SIG-M5 treated with dmso at 0.1 percent for 504 hours (cell line): ENCODE results near the gene ABHD16A.

Experiments
- DNase-seq: peaks from one replicate; lab custom pipeline; 2025; ENCODE audit not compliant: unreplicated experiment; lab: John Stamatoyannopoulos, UW

Gene ABHD16A

DNA sequence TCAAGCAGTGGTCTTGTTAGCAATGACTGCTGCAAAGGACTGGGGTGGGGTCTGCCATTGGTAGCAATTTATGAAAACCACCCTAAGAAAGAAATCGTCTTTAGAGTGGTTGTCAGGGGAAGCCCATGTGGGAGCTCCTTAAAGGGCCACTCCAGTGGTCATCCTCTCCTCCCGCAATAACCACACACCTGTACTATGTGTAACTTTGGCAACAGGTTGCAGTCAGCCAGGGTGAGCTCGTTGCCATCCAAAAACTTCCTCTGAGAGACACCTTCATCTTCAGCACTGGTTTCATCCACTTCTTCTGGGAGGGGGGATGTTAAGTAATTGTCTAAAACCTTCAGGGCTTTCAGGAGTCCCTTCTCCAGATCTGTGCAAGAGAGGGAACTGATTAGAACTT, 28.9 kb upstream of the ABHD16A start:
- no peak for DNase-seq

DNA sequence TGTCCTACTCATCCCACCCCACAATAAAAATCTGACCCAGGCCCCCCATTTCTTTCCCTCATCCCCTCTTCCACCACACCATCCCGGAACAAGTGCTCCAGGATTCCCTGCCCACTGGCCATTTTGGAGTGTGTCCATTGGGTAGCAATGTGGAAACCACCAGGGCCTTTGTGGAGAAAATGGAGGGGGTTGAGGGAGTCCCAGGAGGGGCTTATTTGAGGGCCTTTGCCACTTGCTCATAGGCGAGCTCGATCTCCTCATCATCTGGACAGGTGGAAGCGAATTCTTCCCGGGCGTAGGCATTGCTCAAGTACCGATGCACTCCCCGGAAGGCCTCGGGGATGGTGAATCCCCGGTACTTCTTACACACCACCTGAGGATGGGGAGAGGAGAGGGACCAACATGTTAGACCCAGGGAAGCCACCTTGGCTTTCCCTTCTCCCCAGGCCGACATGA, 27.5 kb upstream of the ABHD16A start:
- DNase-seq: no peak

DNA sequence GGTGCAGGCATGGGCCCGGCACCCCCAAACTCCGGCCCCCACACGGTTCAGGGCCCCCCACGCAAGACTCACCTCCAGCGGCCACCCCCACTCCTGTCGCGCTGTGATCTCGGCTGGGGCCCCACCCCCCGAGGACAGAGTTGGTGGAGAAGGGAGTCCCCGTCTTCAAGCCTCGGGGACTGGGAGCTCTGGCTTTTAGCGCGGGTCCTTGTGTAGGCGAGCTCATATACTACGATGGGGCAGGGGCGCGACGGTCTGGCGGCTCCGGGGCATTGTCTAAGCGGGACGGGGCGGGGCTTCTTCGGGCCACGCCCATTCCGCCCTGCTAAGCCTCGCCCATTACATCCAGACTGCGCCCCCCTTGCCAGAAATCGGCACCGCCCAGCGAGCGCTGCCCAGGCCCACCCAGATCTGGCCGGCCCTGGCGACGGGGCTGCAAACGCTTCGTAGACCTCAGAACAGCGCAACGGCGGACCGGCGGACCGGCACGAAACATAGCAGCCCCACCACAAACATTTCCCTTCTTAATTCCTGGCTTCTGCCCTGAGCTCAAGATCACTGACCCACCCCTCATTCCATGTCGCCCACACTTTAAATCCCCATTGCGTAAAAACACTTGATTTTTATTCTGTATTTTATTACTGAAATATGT, 27.0 kb upstream of the ABHD16A start:
- no peak for DNase-seq

DNA sequence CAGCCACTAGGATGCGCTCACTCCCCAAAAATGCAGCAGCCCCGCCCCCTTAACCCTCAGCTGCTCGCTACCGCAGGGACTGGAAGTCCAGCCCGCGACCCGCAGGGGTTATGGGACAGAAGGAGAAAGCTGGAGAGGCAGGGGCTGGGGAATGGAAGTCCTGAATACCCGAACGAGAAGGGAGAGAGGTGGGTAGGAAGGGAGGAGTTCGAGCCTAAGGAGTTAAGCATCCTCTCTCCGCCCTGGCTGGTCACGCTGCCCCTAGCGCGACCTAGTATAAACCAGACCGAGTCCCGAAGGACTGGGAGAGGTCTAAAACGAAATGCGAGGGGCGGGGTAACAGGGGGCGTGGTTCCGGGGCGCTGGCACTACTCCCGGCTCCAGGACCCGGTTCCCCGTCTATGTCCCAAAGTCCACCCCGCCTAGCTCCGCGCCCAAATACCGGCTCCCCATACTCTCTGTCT, 26.4 kb upstream of the ABHD16A start:
- peak; percentile 38 for DNase-seq

DNA sequence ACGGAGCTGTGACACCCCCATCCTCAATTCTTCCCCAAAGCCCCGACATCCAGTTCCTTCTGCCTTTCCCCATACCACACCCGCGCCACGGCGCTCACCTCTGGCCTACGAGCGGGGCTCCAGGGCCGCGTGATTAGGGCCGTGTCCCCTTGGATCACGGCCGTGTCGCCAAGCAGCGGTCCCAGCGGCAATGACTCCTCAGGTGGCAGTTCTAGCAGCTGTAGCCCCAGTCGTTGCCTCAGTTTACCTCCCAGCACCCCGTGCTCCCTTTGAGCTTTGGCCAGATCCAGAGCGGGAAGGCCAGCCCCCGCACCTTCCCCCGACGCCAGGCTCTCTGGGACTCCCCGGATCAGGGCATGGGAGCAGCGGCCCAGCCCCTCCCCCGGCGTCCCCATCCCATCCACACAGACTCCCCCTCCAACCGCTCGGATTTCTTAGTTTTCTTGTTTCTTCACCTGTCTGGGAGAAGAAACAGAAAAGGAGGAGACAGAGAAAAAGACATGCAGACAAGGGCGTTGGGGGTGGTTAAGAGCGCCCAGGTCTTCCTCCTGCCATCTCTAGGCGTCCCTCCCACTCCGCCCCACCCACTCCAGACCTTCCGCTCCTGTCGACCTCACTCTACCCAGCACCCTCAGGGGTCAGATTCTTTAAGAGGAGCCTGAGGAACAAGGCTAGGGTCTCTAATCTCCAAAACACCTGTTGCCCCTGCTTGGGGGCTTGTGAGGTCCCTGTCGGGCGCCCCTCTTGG, 25.8 kb upstream of the ABHD16A start, which contains the start of gene DDAH2:
TSS of gene DDAH2 (minus strand) at position 533 of the 748 bp plus-strand sequence. CDS start at position 395, 138 bp downstream.
- no peak for DNase-seq

DNA sequence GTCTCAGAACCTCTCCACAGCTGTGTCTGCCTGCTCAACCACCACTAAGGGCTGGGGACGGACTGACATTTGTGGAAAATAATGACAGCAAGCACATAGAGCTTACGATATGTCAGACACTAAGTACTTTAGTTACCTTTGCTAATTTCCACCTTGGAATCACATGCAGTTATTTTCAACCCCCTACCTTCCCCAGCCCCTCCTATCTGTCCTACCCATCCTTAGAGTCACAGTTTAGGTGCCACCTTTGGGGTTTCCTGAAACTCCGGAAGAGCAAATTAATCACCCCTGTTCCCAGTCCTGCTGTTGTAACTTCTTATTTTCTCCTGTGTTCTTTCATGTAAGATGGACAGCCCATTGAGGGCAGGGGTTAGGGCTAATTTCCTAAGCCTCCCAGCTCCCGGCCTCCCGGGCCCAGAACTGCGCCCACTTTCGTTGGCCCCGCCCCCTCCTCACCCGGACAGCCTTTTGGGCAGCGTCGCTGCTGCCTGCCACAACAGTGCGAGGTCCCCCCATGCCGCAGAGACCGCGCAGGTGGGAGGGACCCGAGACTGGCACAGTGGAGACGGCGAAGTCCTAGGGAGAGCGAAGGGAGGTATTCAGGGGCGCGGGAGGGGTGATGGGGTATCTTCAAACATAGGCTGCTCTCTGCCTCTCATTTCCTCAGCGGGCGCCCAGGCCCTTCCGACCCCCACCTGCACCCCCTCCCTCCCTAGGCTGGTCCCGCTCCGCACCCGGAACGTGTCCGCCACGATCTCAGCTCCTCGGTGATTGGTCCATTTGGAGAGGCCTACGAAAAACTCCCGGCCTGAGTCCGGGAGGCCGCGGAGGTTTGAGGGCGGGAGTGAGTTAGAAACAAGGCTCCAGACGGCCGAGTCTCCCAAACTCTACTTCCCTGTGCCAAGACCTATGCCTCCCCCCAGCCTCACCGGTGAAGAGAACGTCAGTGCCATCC, 24.9 kb upstream of the ABHD16A start:
- DNase-seq: no peak

DNA sequence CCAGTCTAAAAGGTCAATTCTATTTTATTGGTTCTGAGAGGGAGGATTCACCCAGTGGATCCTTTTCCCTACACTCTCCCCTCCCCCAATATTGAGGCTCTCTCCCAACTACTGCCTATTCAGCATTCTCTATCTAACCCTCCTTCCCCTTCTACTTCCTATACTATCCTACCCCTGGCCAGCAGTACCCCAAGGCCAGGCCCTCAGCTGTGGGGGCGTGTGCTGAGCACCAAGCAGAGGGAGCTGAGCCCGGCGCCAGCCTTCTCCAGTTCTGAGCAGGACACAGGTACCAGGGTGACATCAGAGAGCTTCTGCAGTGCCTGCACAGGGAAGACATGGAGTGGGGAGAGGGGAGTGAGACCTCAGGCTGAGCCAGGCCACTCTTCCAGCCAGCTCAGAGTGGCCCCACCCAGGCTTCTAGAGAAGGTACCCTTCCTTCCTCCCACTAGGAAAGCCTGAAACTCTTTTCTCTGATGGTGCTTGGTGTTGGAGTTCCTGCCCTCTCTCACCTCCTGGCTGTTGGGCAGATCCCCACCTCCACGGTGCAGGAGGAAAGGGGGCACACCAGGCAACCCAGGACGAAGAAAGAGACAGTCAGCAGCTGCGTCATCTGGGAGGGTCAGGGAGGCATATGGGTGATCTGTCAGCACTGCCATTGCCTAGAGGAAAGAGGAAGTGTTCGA, 24.1 kb upstream of the ABHD16A start:
- peak; percentile 84 for DNase-seq

DNA sequence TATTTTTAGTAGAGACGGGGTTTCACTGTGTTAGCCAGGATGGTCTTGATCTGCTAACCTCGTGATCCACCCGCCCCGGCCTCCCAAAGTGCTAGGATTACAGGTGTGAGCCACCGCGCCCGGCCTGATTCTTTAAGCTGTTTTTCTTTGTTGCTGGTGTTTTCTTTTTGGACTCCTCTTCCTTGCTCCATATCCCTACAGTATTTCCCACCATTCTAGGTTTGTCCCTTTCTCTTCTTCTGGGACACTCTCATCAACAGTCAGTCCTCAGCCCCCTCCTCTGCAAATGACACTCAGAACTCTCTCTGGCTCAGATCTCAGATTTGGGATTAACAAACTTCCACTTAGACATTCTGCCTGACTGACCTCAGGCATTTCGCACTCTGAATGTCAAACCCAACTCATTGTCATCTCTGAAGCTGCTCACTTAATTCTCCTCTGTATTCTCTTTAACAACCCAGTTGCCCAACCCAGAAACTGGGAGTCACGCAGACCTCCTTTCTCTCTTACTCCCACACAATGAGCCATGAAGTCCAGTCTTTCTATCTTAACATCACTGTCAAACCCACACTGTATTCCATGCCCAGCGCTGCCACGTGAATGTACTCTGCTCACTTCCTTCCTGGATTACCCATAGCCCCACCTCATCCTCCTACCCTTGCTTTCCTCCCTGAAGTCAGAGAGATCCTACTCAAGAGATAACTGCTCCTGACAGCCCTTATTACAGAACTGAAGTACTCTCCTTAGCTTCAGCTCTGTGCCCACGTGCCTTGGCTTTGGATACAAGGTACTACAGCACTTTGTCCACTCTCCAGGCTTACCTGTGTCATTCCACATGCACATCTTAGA, 22.6 kb upstream of the ABHD16A start:
- no peak for DNase-seq

DNA sequence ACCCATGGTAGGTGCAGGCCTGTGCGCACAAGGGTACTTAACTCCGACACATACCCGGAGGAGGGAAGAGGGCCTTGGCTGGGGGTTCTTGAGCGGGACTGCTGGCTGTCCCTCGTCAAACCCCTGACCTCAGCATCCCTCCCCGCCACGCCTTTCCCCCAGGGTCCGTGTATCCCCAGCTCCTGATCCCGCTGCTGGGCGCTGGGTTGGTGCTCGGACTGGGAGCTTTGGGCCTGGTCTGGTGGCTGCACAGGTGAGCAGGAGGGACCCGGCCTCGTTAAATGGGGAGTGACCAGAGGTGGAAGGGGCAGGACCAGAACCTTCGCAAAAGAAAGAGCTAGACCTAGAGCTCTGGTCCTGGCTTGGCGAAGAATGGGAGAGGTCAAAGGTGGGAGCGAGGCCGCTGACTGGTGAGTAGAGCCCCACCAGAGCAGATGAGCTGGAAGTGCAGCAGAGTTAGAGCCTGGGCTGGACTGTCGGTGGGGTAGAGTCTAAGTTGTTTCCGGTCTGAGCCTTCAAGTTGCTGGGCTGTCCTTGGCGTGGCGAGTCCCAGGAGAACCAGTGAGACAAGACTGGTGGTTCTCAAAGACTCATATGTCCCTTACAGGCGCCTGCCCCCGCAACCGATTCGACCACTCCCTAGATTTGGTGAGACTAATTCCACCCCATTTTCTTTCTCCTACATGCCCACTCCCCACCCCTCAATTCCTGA, 21.0 kb upstream of the ABHD16A start:
- DNase-seq: no peak

DNA sequence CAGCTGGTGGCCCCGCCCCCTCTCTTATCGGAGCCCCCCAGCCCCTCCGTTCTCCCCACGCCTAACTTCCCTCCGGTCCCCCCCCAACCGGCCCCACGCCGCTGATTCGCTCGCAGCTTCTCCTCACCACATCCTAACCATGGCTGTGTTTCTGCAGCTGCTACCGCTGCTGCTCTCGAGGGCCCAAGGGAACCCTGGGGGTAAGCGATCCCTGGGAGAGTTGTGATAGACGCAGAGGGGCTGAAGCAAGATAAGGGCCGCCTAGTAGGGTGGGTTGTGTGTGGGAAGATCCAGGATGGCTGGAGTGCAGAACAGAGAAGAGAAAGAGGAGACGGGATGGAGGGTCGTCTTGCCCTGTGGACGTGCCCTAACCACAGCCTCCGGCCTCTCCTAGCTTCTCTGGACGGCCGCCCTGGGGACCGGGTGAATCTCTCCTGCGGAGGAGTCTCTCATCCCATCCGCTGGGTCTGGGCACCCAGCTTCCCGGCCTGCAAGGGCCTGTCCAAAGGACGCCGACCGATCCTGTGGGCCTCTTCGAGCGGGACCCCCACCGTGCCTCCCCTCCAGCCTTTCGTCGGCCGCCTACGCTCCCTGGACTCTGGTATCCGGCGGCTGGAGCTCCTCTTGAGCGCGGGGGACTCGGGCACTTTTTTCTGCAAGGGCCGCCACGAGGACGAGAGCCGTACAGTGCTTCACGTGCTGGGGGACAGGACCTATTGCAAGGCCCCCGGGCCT, 20.3 kb upstream of the ABHD16A start, which contains the start of gene MPIG6B:
TSS of gene MPIG6B (plus strand) at position 129 of the 735 bp plus-strand sequence. CDS start at position 140, 11 bp downstream.
- no peak for DNase-seq

DNA sequence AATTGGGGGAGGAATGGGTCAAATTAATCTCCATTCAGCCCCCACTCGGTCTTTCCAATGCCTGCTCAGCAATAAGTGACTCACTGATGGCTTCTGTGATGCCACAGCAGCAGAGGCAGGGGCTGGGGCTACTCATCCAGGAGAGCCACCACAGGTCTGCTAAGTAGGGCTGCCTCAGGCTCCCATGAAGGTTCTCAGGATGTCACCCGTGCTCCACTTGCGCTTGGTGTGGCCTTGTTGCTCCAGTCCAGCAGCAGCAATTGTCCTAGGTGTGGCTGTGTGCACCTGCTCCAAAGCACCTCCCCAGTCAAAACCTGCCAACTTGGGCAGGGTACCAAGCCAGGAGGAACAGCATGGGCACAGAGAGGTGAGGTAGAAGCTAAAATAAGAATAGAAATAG, 19.0 kb upstream of the ABHD16A start:
- no peak for DNase-seq

DNA sequence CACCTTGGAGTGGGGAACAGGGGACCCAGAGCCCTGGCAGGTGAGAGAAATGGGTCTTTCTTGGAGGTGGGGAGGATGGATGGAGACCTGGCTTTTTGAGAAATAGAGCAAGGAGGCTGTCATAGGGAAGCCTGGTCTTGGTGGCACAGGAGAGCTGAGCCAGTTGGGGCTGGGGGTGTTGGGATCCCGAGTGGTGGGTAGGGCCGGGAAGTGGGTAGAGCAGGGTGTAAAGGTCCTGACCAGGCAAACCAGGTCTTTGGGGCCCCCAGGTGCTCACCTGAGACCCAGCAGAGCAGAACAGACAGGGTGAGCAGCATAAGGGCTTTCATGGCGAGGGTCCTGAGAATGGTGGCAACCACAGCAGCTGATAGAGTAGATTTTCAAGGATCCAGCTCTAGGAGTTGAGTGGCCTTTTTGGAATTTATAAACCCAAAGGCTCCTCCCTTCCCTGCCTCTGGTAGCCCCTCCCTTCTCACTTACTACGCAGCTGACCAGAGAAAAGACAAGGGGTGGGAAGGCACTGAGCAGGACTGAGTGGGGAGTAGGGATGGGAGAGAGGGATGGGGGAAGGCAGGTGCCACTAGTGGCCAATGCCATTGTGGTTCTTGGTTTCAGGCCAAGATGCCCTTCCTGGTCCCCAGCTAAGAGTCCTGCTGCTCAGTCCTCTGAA, 18.4 kb upstream of the ABHD16A start, which contains the start of gene LY6G6C:
TSS of gene LY6G6C (minus strand) at position 396 of the 670 bp plus-strand sequence. CDS start at position 329, 67 bp downstream.
- DNase-seq: no peak

DNA sequence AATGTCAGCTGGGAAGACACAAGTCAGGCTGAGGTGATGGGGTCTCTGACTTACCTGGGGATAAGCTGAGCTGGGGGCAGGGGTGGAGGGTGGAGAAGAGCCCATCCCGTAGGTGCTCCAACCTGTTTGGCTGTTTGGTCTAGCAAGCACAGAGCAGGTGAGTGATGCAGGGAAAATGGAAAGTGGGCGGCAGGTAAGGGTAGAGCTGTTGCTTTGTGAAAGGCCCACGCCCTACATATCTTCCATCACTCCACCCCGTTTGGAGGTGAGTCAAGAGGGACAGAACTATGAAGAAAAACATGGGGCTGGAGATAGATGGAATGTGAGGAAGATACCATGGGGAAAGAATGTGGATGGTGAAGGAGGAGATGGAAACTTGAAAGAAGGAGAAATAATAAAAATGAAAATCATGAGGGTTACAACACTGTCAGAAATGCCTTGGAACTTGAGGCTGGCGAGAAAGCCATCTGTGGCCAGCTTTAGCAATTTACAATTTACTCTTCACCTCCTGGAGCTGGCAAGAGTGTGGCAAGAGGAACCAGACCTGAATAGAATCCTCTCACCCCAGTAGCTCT, 17.2 kb upstream of the ABHD16A start:
- DNase-seq: no peak

DNA sequence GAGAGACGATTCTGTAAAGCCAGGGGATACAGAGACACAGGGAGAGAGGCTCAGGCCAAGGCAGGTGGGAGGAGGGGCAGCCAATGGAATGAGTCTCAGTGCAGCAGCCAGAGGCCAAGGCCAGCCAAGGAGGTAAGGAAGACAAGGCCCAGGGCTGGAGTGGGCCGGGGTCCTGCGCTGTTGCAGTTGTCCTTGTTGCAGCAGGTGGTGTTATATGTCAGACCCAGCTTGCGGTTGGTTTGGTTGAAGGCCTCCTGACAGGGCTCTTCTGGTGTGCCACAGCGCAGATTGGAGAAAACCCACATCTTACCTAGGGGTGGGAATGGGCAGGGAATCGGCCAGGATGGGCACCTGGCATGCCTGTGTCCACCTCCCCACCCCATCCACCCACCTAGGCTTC, 15.9 kb upstream of the ABHD16A start:
- no peak for DNase-seq

DNA sequence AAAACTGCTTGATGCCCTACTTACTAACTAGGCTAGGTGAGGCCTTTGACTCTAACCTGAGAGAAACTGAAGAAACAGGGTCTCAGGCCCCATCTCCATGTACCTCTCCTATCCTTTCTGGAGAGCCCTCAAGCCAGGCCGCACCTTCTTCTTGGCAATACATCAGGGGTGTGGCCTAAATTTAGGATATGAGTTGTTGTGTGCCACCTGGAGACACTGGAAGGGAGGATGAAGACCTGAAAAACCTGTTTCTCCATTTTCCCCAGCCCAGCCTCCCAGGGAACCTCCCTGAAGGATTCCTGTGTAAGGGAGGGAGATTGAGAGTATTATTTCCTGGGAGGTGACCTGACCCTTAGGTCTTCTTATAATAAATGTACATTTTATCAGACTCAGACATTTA, 15.1 kb upstream of the ABHD16A start:
- peak; percentile 37 for DNase-seq

DNA sequence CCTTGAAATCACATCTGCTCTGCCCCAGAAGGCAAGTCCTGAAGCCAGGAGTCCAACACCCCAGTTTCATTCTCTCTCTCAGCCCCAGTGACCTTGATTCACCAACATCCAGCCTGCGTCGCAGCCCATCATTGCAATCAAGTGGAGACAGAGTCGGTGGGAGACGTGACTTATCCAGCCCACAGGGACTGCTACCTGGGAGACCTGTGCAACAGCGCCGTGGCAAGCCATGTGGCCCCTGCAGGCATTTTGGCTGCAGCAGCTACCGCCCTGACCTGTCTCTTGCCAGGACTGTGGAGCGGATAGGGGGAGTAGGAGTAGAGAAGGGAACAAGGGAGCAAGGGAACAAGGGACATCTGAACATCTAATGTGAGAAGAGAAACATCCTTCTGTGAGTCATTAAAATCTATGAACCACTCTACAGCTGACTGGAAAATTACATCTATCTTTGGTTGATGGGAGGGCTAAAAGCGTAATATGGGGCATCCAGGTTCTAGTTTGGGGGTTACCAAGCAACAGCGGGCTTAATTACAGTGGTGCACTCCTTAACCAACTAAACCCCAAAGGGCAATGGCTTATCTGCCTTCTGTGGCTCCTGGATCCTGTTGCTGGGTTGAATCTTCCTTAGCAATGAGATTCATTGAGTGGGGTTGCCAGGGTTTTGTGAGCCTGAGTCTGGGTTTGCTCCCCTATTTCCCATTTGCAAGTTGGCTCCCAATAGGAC, 14.5 kb upstream of the ABHD16A start:
- DNase-seq: peak; percentile 8
